HepG2 (cell line): ENCODE results near the gene LRBA. TPM values are rescaled to one million over a fixed set of nuclear protein-coding genes. Genes with fewer than 3 reads are reported as not detected.

Experiments used
- ATAC-seq: fragments of 200-7000 bp; cut with Tn5 transposase; 3 replicates; pipeline ENCODE4 v1.9.1; 2020; ENCODE audit warnings: mild to moderate bottlenecking, moderate library complexity
- BruUV-seq: library from RNA; stranded (reverse); fragments of 400-500 nt; replicated peaks from 2 replicates; lab custom pipeline; 2021; lab: Mats Ljungman, UMichigan
- CTCF ChIA-PET: fragments of 300-600 bp; formaldehyde crosslinking; extraction: SDS; loops from one replicate; lab custom pipeline; 2021; ENCODE audit warnings: low total read pairs, inconsistent platforms, low intra/inter-chr PET ratio; lab: Yijun Ruan, JAX
- POLR2A ChIA-PET: fragments of 350-600 bp; sonication (Branson Sonifier 250); formaldehyde crosslinking; loops from one replicate; lab custom pipeline; 2020; ENCODE audit warnings: antibody characterized with exemption, inconsistent platforms; lab: Yijun Ruan, JAX
- DNase-seq: peaks from one replicate; pipeline ENCODE4 v3.0.0-alpha.2; 2015; ENCODE audit warnings: low spot score
- FAIRE-seq: peaks from 3 replicates; lab custom pipeline; 2011; peaks lifted over from hg19 to GRCh38; lab: Jason Lieb, UNC
- H2AFZ ChIP-seq: one replicate; pipeline ENCODE4 v1.6.1; 2011; ENCODE audit warnings: low read length, inconsistent platforms
- H3K27ac ChIP-seq: fragments of 300-600 bp; 3 replicates; pipeline ENCODE4 v1.8.0; 2011; ENCODE audit warnings: mixed run types, mild to moderate bottlenecking, mixed read lengths, low read length, inconsistent platforms; ENCODE audit not compliant: insufficient read depth; ENCODE audit errors: extremely low read length
- H3K27me3 ChIP-seq, 2 experiments: fragments of 200-600 bp in 1 of 2; 2 replicates in 1 of 2; 3 replicates in 1 of 2; pipeline versions ENCODE4 v1.6.0 to v1.8.0; 2011; ENCODE audit warnings: low read length in 2 of 2, mild to moderate bottlenecking in 2 of 2, moderate library complexity in 2 of 2, inconsistent platforms in 1 of 2; ENCODE audit not compliant: insufficient read depth in 2 of 2, control insufficient read depth in 1 of 2
- H3K36me3 ChIP-seq, 2 experiments: fragments of 200-600 bp in 1 of 2; replicated peaks in 1 of 2; 2 replicates in 1 of 2; 3 replicates in 1 of 2; pipeline versions ENCODE4 v1.5.1 to v1.8.0; 2011; ENCODE audit warnings: low read length in 2 of 2, inconsistent platforms in 1 of 2; ENCODE audit not compliant: insufficient read depth in 2 of 2, control insufficient read depth in 1 of 2
- H3K4me1 ChIP-seq: 2 replicates; pipeline ENCODE4 v1.5.1; 2012; ENCODE audit warnings: low read length, inconsistent platforms; ENCODE audit not compliant: insufficient read depth
- H3K4me2 ChIP-seq: 2 replicates; pipeline ENCODE4 v1.6.0; 2011; ENCODE audit warnings: low read depth, low read length, inconsistent platforms
- H3K4me3 ChIP-seq, 3 experiments: fragments of 200-600 bp in 1 of 3; sonication (generic), shearing (Covaris generic) in 1 of 3; replicated peaks in 1 of 3; 2 replicates each; pipeline ENCODE4 v1.5.1; 2011 to 2016; ENCODE audit warnings: low read length in 3 of 3, inconsistent platforms in 2 of 3, low read depth in 2 of 3, mild to moderate bottlenecking in 2 of 3, control low read depth in 1 of 3, mixed read lengths in 1 of 3; ENCODE audit not compliant: insufficient read depth in 1 of 3
- H3K79me2 ChIP-seq: one replicate; pipeline ENCODE4 v1.6.1; 2011; ENCODE audit warnings: low read length, inconsistent platforms; ENCODE audit not compliant: insufficient read depth
- H3K9ac ChIP-seq: 2 replicates; pipeline ENCODE4 v1.6.0; 2011; ENCODE audit warnings: mild to moderate bottlenecking, low read depth, low read length, inconsistent platforms; ENCODE audit not compliant: insufficient read depth
- H3K9me3 ChIP-seq: 2 replicates; pipeline ENCODE4 v1.5.1; 2012; ENCODE audit warnings: mild to moderate bottlenecking, low read length
- H4K20me1 ChIP-seq: 2 replicates; pipeline ENCODE4 v1.6.0; 2011; ENCODE audit warnings: inconsistent platforms, mild to moderate bottlenecking, low read length, moderate library complexity; ENCODE audit not compliant: insufficient read depth
- GRHL1 ChIP-seq: sonication (generic); formaldehyde crosslinking; conservative IDR thresholded peaks from 2 replicates; pipeline ENCODE4 v1.8.0; 2022; ENCODE audit warnings: missing genetic modification reagents
- HNRNPK ChIP-seq: fragments of 200-400 bp; formaldehyde crosslinking; IDR thresholded peaks from 2 replicates; pipeline ENCODE4 v1.6.1; 2018; ENCODE audit warnings: low read length, low read depth, moderate library complexity, mild to moderate bottlenecking; ENCODE audit not compliant: poor library complexity, severe bottlenecking
- MEIS1 ChIP-seq: sonication (generic); formaldehyde crosslinking; IDR thresholded peaks from 2 replicates; pipeline ENCODE4 v1.9.0; 2021; ENCODE audit warnings: mild to moderate bottlenecking, missing genetic modification reagents, moderate library complexity, borderline replicate concordance
- SOX5 ChIP-seq: IDR thresholded peaks from 2 replicates; pipeline ENCODE4 v1.6.1; 2016; ENCODE audit warnings: borderline replicate concordance
- TBL1XR1 ChIP-seq: fragments of 150-350 bp; IDR thresholded peaks from 2 replicates; pipeline ENCODE4 v1.6.1; 2014; ENCODE audit warnings: borderline replicate concordance, low read length; ENCODE audit not compliant: partially characterized antibody
- ZNF567 ChIP-seq: sonication (generic); formaldehyde crosslinking; IDR thresholded peaks from 2 replicates; pipeline ENCODE4 v1.8.1; 2023; ENCODE audit warnings: mild to moderate bottlenecking, missing genetic modification reagents, borderline replicate concordance
- ZNF577 ChIP-seq: sonication (generic); formaldehyde crosslinking; IDR thresholded peaks from 2 replicates; pipeline ENCODE4 v1.4.0; 2020; ENCODE audit warnings: mild to moderate bottlenecking, low read depth, missing genetic modification reagents, borderline replicate concordance
- ZNF737 ChIP-seq: sonication (generic); formaldehyde crosslinking; IDR thresholded peaks from 2 replicates; pipeline ENCODE4 v1.5.0; 2020; ENCODE audit warnings: missing genetic modification reagents, mild to moderate bottlenecking, borderline replicate concordance
- ZNF746 ChIP-seq: sonication (generic); formaldehyde crosslinking; IDR thresholded peaks from 2 replicates; pipeline ENCODE4 v1.8.0; 2022; ENCODE audit warnings: mild to moderate bottlenecking, missing genetic modification reagents
- ZNF788 ChIP-seq: sonication (generic); formaldehyde crosslinking; IDR thresholded peaks from 2 replicates; pipeline ENCODE4 v1.5.0; 2020; ENCODE audit warnings: mild to moderate bottlenecking, missing genetic modification reagents, borderline replicate concordance
- WGBS: methylation state at CpG from one replicate; pipeline ENCODE4 v1.1.6; 2017; ENCODE audit warnings: low lambda C conversion rate; 5-methylcytosine and 5-hydroxymethylcytosine counted together
- in situ Hi-C: cut with HindIII; loops from 2 replicates; pipeline ENCODE4 v1.10.0; 2017; ENCODE audit warnings: low pct_unique_long_range_greater_than_20kb; ENCODE audit not compliant: extremely low pct_ligation_motif_present
- intact Hi-C: fragments of 100-400 bp; cut with micrococcal nuclease; formaldehyde crosslinking; loops from one replicate; pipeline ENCODE4 v1.10.0; 2022; ENCODE audit not compliant: unreplicated experiment
- polyA plus RNA-seq, 8 experiments: library from polyadenylated mRNA; depleted of rRNA in 3 of 8; stranded (reverse) in 7 of 8; unstranded in 1 of 8; fragments of >200 nt; fragmentation: Illumina TruSeq in 4 of 8; extraction: Trizol in 4 of 8; gene quantifications; 2 replicates each; pipeline versions ENCODE4 v1.2.1 to v1.2.3, GENCODE V29; 2011 to 2016; ENCODE audit warnings: low read depth in 4 of 8, missing spikeins in 1 of 8, mixed read lengths in 1 of 8; ENCODE audit not compliant: insufficient read depth in 1 of 8
- total RNA-seq, 5 experiments: library from RNA; depleted of rRNA; stranded (reverse); fragments of >200 nt; fragmentation: Illumina TruSeq; extraction: Trizol; gene quantifications; 2 replicates each; pipeline ENCODE4 v1.2.3, GENCODE V29; 2016; ENCODE audit warnings: low read depth in 1 of 5
- TF ChIP-seq, protein P1 (sequence below): sonication (generic); formaldehyde crosslinking; conservative IDR thresholded peaks from 2 replicates; pipeline ENCODE4 v1.8.1; 2023; ENCODE audit warnings: missing genetic modification reagents
- TF ChIP-seq, protein P2 (sequence below): sonication (generic); formaldehyde crosslinking; IDR thresholded peaks from 2 replicates; pipeline ENCODE4 v1.5.0; 2020; ENCODE audit warnings: mild to moderate bottlenecking, missing genetic modification reagents, moderate library complexity

LRBA gene
- total and polyA plus RNA-seq, 2 of the 13 experiments (the other 11 are each of a cell fraction or from before 2014, with no cell fraction given), result 21.0 to 37.2 TPM

- no peak overlapping the region for H3K27ac ChIP-seq
- H3K4me1 ChIP-seq, result peaks cover 34% of the 10 kb centered on the region
- no peak overlapping the region for H3K4me2 ChIP-seq
- in situ Hi-C loops (no loop called here), intact Hi-C loops (no loop called here)
- H3K27me3 ChIP-seq, result no peaks in the 10 kb centered on the region
- FAIRE-seq (no peak), ATAC-seq (peak; percentile 51), DNase-seq (no peak)
- H3K9me3 ChIP-seq, result no peaks in the 10 kb centered on the region
- H3K9ac ChIP-seq, result no peak overlapping the region
- BruUV-seq, result no TSS peak
- 13% methylated on average over 6 of the region's 9 CpGs for WGBS
- no peaks in the 10 kb centered on the region for H4K20me1 ChIP-seq
- ChIA-PET POLR2A (no interaction called here), CTCF (no interaction called here)
- no peaks in the 10 kb centered on the region for H3K36me3 ChIP-seq
- TF ChIP-seq HNRNPK (peak; percentile 24), ZNF746 (no peak), TBL1XR1 (no peak), SOX5 (CRISPR knock-in tag) (no peak), ZNF737 (CRISPR knock-in tag) (no peak), MEIS1 (CRISPR knock-in tag) (no peak), ZNF577 (CRISPR knock-in tag) (no peak)
- no peaks in the 10 kb centered on the region for H3K79me2 ChIP-seq
- no peak overlapping the region for H3K4me3 ChIP-seq
- no peak overlapping the region for H2AFZ ChIP-seq
Measured at GRCh38 chr4:150250293-150250997, 764.6 kb downstream of the LRBA start.

DNA sequence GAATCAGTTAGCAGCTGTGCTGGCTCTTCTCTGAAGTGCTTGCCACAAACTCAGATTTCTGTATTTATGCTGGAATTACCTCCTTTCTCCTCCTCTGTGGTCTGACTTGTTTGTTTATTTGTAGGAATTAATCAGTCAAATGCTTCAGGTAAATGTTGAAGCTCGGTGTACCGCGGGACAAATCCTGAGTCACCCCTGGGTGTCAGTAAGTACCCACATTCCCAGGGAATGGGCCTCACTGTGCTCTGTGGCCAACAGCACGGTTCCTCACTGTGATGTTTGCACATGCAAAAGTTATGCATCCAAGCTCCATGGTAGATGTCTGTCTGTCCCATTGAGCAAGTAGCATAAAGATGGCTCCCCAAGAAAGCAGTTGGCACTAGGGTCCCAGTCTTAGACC lies 766.9 kb downstream of the LRBA start:
- peak; percentile 79 for ATAC-seq
- intact Hi-C loops, result loop anchor here (2.0 kb wide), 1 partner anchor 619 kb away; no protein-coding TSS in a partner anchor
- Histone ChIP-seq H4K20me1 (no peaks in the 10 kb centered on the region), H3K79me2 (no peaks in the 10 kb centered on the region), H3K9me3 (no peaks in the 10 kb centered on the region), H2AFZ (no peak overlapping the region), H3K27me3 (no peaks in the 10 kb centered on the region), H3K36me3 (no peaks in the 10 kb centered on the region), H3K4me1 (peaks cover 19% of the 10 kb centered on the region), H3K27ac (no peak overlapping the region), H3K4me2 (peak overlapping the region; percentile 52), H3K9ac (no peak overlapping the region), H3K4me3 (peak overlapping the region in 1 of 3 experiments; percentile 1; a peak in 1 of 6 replicates)
- ChIA-PET POLR2A (interaction anchor here (1.5 kb wide), 1 partner anchor 10 kb away, joined by 3 read pairs; no protein-coding TSS in a partner anchor), CTCF (no interaction called here)
- DNase-seq, result peak; percentile 35
- WGBS, result 5% methylated on average over 4 of the region's 4 CpGs
- no TSS peak for BruUV-seq
- in situ Hi-C loops, result no loop called here
- FAIRE-seq, result peak; percentile 15
- TF ChIP-seq, protein P1, sequence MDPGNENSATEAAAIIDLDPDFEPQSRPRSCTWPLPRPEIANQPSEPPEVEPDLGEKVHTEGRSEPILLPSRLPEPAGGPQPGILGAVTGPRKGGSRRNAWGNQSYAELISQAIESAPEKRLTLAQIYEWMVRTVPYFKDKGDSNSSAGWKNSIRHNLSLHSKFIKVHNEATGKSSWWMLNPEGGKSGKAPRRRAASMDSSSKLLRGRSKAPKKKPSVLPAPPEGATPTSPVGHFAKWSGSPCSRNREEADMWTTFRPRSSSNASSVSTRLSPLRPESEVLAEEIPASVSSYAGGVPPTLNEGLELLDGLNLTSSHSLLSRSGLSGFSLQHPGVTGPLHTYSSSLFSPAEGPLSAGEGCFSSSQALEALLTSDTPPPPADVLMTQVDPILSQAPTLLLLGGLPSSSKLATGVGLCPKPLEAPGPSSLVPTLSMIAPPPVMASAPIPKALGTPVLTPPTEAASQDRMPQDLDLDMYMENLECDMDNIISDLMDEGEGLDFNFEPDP, result 0 out of 2 replicates have a peak, but pooled peaks have one; percentile 27
- TF ChIP-seq ZNF788 (CRISPR knock-in tag), result no peak
- 0 out of 2 replicates have a peak, but pooled peaks have one; percentile 61 for TF ChIP-seq ZNF567
- TF ChIP-seq GRHL1 (CRISPR knock-in tag), result no peak
- TF ChIP-seq, protein P2, sequence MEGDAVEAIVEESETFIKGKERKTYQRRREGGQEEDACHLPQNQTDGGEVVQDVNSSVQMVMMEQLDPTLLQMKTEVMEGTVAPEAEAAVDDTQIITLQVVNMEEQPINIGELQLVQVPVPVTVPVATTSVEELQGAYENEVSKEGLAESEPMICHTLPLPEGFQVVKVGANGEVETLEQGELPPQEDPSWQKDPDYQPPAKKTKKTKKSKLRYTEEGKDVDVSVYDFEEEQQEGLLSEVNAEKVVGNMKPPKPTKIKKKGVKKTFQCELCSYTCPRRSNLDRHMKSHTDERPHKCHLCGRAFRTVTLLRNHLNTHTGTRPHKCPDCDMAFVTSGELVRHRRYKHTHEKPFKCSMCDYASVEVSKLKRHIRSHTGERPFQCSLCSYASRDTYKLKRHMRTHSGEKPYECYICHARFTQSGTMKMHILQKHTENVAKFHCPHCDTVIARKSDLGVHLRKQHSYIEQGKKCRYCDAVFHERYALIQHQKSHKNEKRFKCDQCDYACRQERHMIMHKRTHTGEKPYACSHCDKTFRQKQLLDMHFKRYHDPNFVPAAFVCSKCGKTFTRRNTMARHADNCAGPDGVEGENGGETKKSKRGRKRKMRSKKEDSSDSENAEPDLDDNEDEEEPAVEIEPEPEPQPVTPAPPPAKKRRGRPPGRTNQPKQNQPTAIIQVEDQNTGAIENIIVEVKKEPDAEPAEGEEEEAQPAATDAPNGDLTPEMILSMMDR, result peak; percentile 78
